ENCODE data around the gene ZNF518A.

The ZNF518A gene

GRCh38 chr10:96124230-96125141, 5.6 kb upstream of the ZNF518A start (continued):
- TF ChIP-seq PRDM10 (tag by site-specific recombination; IDR thresholded peaks at IDR 0.05) (peak; percentile 91), ZNF785 (tag by site-specific recombination; IDR thresholded peaks at IDR 0.05) (no peak), ZSCAN16 (tag by site-specific recombination; IDR thresholded peaks at IDR 0.05) (no peak), ZNF585B (tag by site-specific recombination; IDR thresholded peaks at IDR 0.05) (no peak), ZNF513 (tag by site-specific recombination; IDR thresholded peaks at IDR 0.05) (no peak), AEBP2 (tag by site-specific recombination; IDR thresholded peaks at IDR 0.05; ENCODE audit: borderline replicate concordance) (no peak), ZNF335 (tag by site-specific recombination; conservative IDR thresholded peaks at IDR 0.05) (peak; percentile 77), ZNF560 (tag by site-specific recombination; IDR thresholded peaks at IDR 0.05; ENCODE audit: borderline replicate concordance) (no peak), ZNF362 (tag by site-specific recombination; IDR thresholded peaks at IDR 0.05) (no peak), TCF7L2 (IDR thresholded peaks at IDR 0.05; ENCODE audit: borderline replicate concordance, low read depth, low read length) (no peak), SP2 (tag by site-specific recombination; IDR thresholded peaks at IDR 0.05) (peak; percentile 43; the same call in 1 of the 2 replicates), MZF1 (tag by site-specific recombination; IDR thresholded peaks at IDR 0.05; ENCODE audit: borderline replicate concordance) (no peak), ZNF544 (tag by site-specific recombination; IDR thresholded peaks at IDR 0.05) (no peak), ZNF138 (tag by site-specific recombination; IDR thresholded peaks at IDR 0.05; ENCODE audit: borderline replicate concordance) (no peak), ZFP3 (tag by site-specific recombination; IDR thresholded peaks at IDR 0.05; ENCODE audit: low read depth) (no peak), ZNF555 (tag by site-specific recombination; conservative IDR thresholded peaks at IDR 0.05) (no peak), ZFP37 (tag by site-specific recombination; IDR thresholded peaks at IDR 0.05) (no peak), ZNF140 (tag by site-specific recombination; IDR thresholded peaks at IDR 0.05) (no peak), ZNF114 (tag by site-specific recombination; IDR thresholded peaks at IDR 0.05) (no peak), PRDM2 (tag by site-specific recombination; IDR thresholded peaks at IDR 0.05; ENCODE audit: borderline replicate concordance) (no peak), ZNF121 (tag by site-specific recombination; IDR thresholded peaks at IDR 0.05) (no peak), ZNF664 (tag by site-specific recombination; IDR thresholded peaks at IDR 0.05) (no peak), ZNF214 (tag by site-specific recombination; IDR thresholded peaks at IDR 0.05; ENCODE audit: borderline replicate concordance) (no peak), GLIS2 (tag by site-specific recombination; IDR thresholded peaks at IDR 0.05) (no peak)

Measured in HEK293 (cell line).